Measurements from ENCODE around the gene UNC5B. TPM values are rescaled to one million over a fixed set of nuclear protein-coding genes. Genes with fewer than 3 reads are reported as not detected.

The UNC5B gene
- total RNA-seq, 1 donor from 2014 or later = 13.1 TPM

DNA sequence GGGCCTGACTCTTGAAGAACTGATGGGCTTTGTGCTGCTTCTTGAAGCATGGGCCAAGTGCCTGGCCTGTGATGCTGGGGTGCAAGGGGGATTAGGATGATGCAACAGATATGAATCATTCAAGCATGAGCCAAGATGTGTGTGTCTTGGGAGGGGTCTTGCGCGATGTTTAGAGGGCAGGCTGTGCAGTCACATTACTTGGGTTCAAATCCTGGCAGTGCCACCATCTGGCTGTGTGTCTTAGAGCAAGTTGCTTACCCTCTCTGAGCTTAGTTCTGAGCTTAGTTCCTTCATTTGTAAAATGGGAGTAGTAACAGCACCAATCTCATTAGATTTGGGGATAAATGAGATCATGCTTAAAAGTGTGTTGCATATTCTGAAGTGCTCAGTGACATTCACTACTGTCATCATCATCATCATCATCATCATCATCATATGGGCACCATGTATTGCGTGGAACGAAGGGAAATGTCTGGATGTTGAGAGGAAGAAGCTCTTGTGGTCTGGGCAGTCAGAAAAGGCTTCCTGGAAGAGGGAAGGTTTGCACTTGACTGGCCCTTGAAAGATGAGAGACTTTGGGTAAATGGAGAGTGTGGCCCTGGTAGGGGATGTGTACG is 9.3 kb downstream of the UNC5B start:
- Mint-ChIP-seq H3K4me1 (ENCODE audit: unreplicated experiment) (peaks cover 10% of the 10 kb centered on the region), H3K27ac (ENCODE audit: unreplicated experiment) (no peak overlapping the region), H3K9me3 (ENCODE audit: unreplicated experiment) (no peaks in the 10 kb centered on the region), H3K36me3 (ENCODE audit: unreplicated experiment) (no peaks in the 10 kb centered on the region), H3K4me3 (ENCODE audit: unreplicated experiment) (no peak overlapping the region), H3K27me3 (ENCODE audit: unreplicated experiment) (no peaks in the 10 kb centered on the region)
- TF ChIP-seq, protein P1, sequence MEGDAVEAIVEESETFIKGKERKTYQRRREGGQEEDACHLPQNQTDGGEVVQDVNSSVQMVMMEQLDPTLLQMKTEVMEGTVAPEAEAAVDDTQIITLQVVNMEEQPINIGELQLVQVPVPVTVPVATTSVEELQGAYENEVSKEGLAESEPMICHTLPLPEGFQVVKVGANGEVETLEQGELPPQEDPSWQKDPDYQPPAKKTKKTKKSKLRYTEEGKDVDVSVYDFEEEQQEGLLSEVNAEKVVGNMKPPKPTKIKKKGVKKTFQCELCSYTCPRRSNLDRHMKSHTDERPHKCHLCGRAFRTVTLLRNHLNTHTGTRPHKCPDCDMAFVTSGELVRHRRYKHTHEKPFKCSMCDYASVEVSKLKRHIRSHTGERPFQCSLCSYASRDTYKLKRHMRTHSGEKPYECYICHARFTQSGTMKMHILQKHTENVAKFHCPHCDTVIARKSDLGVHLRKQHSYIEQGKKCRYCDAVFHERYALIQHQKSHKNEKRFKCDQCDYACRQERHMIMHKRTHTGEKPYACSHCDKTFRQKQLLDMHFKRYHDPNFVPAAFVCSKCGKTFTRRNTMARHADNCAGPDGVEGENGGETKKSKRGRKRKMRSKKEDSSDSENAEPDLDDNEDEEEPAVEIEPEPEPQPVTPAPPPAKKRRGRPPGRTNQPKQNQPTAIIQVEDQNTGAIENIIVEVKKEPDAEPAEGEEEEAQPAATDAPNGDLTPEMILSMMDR (IDR thresholded peaks at IDR 0.05) = no peak
- DNase-seq (ENCODE audit: extremely low spot score, unreplicated experiment) = no peak

DNA sequence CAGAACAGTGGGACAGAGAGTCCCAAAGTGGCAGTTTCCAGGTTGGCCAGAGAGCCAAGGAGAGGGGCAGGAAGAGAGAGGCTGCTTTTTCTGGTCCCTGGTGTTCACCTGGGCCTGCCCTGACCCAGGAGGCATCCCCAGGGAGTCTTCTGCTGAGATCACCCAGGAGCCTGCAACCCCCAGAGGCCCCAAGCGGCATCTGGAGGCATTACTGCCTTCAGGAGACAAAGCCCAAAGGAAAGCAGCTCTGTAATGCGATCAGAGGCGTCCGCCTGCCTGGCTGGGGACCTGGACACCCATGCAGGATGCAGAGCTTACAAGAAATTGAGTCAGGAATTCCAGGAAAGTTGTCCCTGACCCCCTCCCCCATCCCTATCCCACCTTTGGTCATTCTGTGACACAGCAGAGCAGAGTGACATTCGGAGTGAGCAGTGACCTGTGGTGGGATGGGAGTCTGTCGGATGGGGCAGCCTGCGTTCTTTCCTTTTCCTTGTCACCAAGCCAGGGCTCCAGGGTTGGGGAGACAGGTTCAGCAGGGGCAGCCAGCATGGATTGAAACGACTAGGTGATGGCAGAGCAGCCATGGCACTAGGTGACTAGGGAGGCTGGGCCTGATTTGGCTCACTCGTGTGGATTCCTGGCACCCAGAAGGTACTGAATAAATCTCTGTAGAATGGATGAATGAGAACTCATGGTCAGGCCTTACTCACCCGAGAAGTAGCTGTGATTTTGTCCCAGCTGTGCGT is 10.4 kb downstream of the UNC5B start:
- Mint-ChIP-seq H3K27ac (ENCODE audit: unreplicated experiment) (no peak overlapping the region), H3K36me3 (ENCODE audit: unreplicated experiment) (no peaks in the 10 kb centered on the region), H3K9me3 (ENCODE audit: unreplicated experiment) (no peaks in the 10 kb centered on the region), H3K4me3 (ENCODE audit: unreplicated experiment) (no peak overlapping the region), H3K4me1 (ENCODE audit: unreplicated experiment) (peaks cover 4% of the 10 kb centered on the region), H3K27me3 (ENCODE audit: unreplicated experiment) (no peaks in the 10 kb centered on the region)
- no peak for DNase-seq (ENCODE audit: extremely low spot score, unreplicated experiment)
- TF ChIP-seq, protein P1 (IDR thresholded peaks at IDR 0.05) = no peak

DNA sequence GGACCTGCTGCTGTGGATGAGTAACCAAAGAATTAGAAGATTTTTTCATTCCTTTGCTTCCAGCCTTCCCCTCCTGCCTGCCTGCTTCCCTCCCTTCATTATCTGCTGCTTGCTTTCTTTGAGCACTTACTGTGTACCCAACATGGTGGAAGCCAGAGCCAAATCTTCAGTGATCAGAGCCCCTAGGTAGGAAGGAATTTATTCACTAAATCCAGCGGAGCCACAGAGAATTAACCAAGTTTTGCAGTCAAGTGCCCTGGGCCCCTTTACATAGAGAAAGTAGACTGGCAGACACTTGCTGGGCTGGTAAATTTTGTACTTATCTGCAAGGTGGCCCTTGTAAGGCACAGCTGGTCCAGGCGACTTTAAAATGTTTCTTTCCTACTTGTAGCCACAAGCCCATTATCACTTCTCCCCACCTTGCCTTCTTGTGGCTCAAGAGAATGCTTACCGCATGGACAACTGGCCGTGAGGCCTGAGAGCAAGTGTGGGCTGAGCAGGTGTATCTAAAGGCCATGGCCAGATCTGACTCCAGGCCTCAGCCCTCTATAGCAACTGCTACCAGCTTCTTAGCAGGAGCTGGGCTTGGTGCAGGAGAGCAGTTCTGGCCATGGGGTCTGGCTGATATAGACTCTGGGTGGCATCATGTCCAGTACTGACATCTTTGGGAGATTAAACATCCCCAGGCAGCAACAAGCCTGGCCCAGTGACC is 11.1 kb downstream of the UNC5B start:
- no peaks in the 10 kb centered on the region for H3K4me1 Mint-ChIP-seq (ENCODE audit: unreplicated experiment)
- TF ChIP-seq, protein P1 (IDR thresholded peaks at IDR 0.05) = no peak

DNA sequence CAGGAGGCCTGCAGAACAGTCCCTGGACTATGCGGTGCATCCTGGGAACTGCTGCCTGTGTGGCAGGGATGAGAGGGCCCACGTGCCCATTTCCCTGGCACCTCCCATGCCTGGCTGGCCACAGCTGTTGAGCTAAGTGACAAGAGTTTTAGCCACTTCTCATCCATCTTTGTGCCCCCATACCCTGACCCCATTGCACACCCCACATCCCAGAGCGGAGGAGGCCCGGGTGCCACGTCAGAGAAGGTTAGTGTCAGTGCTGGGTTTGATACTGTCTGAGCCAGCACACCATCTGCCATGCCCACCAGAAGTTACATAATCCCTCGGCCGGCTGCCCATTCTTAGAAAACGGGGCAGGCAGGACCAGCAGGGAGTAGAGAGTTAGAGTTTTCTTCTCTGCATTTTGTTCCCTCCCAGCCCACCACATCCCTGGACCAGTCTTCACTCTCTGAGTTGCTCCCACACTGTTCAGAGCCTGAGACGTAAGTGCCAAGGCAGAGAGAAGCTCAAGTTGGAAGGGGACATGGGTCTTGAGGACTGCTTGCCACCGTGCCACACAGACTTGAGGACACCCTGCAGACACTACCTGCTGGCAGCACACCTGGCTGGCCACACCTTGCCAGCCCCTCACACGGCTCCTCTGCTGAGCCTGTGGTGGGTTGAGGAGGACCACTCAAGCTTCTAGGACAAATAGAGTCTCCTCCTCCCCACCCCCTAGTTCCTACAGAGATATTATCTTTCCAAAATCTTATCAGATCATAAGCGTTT is 13.1 kb downstream of the UNC5B start:
- TF ChIP-seq, protein P1 (IDR thresholded peaks at IDR 0.05) = no peak
- no peak overlapping the region for H3K27ac Mint-ChIP-seq (ENCODE audit: unreplicated experiment)
- H3K9me3 Mint-ChIP-seq (ENCODE audit: unreplicated experiment) = no peaks in the 10 kb centered on the region
- H3K27me3 Mint-ChIP-seq (ENCODE audit: unreplicated experiment) = no peaks in the 10 kb centered on the region
- no peak overlapping the region for H3K4me3 Mint-ChIP-seq (ENCODE audit: unreplicated experiment)
- DNase-seq (ENCODE audit: extremely low spot score, unreplicated experiment) = no peak
- H3K4me1 Mint-ChIP-seq (ENCODE audit: unreplicated experiment) = no peaks in the 10 kb centered on the region
- no peaks in the 10 kb centered on the region for H3K36me3 Mint-ChIP-seq (ENCODE audit: unreplicated experiment)

More for the DNA sequence above, 11.1 kb downstream of the UNC5B start:
- Mint-ChIP-seq H3K4me3 (ENCODE audit: unreplicated experiment) (no peak overlapping the region), H3K27me3 (ENCODE audit: unreplicated experiment) (no peaks in the 10 kb centered on the region), H3K9me3 (ENCODE audit: unreplicated experiment) (no peaks in the 10 kb centered on the region), H3K27ac (ENCODE audit: unreplicated experiment) (no peak overlapping the region), H3K36me3 (ENCODE audit: unreplicated experiment) (no peaks in the 10 kb centered on the region)
- no peak for DNase-seq (ENCODE audit: extremely low spot score, unreplicated experiment)
